HUES6 (cell line): ENCODE data around the gene DNASE1L3.

Experiments
- H3K27ac ChIP-seq: 2 replicates; pipeline ENCODE4 v1.7.0; 2013; ENCODE audit warnings: low read depth, mild to moderate bottlenecking, low read length, inconsistent platforms
- H3K27me3 ChIP-seq: 2 replicates; pipeline ENCODE4 v1.6.1; 2013; ENCODE audit warnings: low read length; ENCODE audit not compliant: control insufficient read depth, insufficient read depth
- H3K36me3 ChIP-seq: 2 replicates; pipeline ENCODE4 v1.6.1; 2013; ENCODE audit warnings: low read length; ENCODE audit not compliant: control insufficient read depth, insufficient read depth
- H3K4me1 ChIP-seq: 2 replicates; pipeline ENCODE4 v1.6.1; 2013; ENCODE audit warnings: low read length; ENCODE audit not compliant: control insufficient read depth, insufficient read depth
- H3K4me3 ChIP-seq: 2 replicates; pipeline ENCODE4 v1.5.1; 2013; ENCODE audit warnings: low read depth, low read length
- H3K9ac ChIP-seq: one replicate; pipeline ENCODE4 v1.6.1; 2013; ENCODE audit warnings: mild to moderate bottlenecking, low read length
- H3K9me3 ChIP-seq: 2 replicates; pipeline ENCODE4 v1.6.1; 2013; ENCODE audit warnings: low read depth, low read length; ENCODE audit not compliant: control insufficient read depth, insufficient read depth

DNASE1L3 gene, protein sequence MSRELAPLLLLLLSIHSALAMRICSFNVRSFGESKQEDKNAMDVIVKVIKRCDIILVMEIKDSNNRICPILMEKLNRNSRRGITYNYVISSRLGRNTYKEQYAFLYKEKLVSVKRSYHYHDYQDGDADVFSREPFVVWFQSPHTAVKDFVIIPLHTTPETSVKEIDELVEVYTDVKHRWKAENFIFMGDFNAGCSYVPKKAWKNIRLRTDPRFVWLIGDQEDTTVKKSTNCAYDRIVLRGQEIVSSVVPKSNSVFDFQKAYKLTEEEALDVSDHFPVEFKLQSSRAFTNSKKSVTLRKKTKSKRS

DNA sequence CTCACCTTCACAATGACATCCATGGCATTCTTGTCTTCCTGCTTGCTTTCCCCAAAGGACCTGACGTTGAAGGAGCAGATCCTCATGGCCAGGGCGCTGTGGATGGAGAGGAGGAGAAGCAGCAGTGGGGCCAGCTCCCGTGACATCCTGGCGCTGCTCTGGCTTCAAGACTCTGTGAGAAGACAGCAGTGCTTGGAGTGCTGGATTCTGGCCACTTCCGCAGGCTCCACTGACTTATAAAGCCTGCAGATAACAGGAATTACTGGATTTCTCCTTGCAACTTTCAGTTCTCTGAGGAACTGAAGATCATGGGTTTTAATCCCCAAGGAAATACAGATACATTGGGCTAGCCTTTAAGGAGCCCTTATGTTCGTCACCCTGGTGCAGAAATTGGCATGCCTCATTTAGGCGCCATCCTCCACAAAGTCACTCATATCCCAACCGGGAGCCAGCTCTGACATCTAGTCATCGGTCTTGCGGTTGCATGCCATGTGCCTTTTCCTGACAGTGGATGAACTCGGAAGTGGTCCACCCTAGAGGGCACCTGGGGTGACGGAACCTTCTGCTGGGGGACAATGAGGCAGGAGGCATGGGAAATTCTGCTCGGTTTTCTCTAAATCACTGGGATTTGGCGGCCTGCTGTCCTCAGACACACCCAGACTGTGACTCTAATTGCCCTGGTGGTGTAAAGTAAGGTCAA lies at the start of gene DNASE1L3:
Gene DNASE1L3, minus strand, starts transcription at position 212 of the 700 bp plus-strand sequence. Its CDS starts 66 bp downstream, at position 146.
- H3K9ac ChIP-seq = no peak within 1 kb of the TSS
- no peak within 1 kb of the TSS for H3K27ac ChIP-seq
- H3K36me3 ChIP-seq = no peaks in the 10 kb centered on the region
- no peaks in the 10 kb centered on the region for H3K9me3 ChIP-seq
- no peaks in the 10 kb centered on the region; the same call in 1 of the 2 replicates for H3K27me3 ChIP-seq
- no peaks in the 10 kb centered on the region for H3K4me1 ChIP-seq
- H3K4me3 ChIP-seq = no peak within 1 kb of the TSS

DNA sequence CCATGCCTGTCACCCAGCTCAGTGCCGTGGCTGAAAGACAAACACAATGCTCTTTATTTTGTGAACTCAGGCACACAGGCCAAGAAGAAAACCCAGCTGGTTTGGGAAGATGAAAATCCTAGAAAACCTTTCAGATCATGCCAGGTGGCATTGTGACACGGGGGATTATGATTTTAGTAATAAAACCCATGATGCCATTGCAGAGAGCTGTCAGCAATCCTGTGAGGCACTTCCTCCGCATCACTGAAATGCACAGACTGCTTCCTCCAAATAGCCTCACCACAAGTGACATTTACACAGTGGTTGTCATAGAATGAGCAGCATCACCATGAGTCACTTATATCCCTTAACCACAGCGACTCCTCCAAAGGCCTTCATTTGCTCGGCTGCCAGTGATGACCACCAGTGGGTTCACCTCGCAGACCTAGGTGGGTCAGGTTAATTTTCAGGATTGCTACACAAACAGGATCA lies 49.5 kb upstream of the DNASE1L3 start:
- no peaks in the 10 kb centered on the region for H3K4me1 ChIP-seq
- no peaks in the 10 kb centered on the region for H3K9me3 ChIP-seq
- H3K9ac ChIP-seq = no peak overlapping the region
- H3K27me3 ChIP-seq = no peaks in the 10 kb centered on the region
- no peak overlapping the region for H3K4me3 ChIP-seq
- no peaks in the 10 kb centered on the region for H3K36me3 ChIP-seq
- no peak overlapping the region for H3K27ac ChIP-seq

DNA sequence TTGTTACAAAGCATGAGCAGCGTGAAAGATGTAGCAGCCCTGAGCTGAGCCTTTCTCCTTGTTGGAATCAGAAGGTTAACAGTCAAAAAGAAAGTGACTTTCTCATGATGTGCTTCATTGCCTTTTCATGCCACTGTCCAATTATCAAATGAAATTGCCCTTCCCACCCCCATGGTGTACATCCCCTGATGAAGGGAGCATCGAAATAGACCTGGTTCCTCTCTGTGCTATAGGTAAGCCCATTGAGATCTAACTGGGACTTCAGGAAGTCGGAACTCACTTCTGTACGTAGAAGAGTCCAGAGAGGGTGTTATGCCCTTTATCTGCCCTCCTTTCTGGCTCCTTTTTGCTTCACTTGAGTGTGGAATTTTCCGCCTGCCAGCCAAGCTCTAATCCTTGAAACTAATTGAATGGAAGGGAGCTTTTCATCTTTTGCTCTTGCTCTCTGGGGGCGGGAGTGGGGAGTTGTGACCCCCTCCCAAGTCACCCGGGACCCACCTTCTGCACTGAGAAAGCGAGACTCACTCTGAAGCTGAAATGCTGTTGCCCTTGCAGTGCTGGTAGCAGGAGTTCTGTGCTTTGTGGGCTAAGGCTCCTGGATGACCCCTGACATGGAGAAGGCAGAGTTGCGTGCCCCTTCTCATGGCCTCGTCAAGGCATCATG lies 47.8 kb upstream of the DNASE1L3 start:
- Histone ChIP-seq H3K4me1 (no peaks in the 10 kb centered on the region), H3K27ac (no peak overlapping the region), H3K9ac (no peak overlapping the region), H3K36me3 (no peaks in the 10 kb centered on the region), H3K27me3 (no peaks in the 10 kb centered on the region), H3K4me3 (no peak overlapping the region), H3K9me3 (no peaks in the 10 kb centered on the region)

GRCh38 chr3:58256511-58256910 lies 45.7 kb upstream of the DNASE1L3 start:
- Histone ChIP-seq H3K27ac (no peak overlapping the region), H3K4me1 (no peaks in the 10 kb centered on the region), H3K4me3 (no peak overlapping the region), H3K27me3 (no peaks in the 10 kb centered on the region), H3K36me3 (no peaks in the 10 kb centered on the region), H3K9me3 (no peaks in the 10 kb centered on the region), H3K9ac (no peak overlapping the region)

DNA sequence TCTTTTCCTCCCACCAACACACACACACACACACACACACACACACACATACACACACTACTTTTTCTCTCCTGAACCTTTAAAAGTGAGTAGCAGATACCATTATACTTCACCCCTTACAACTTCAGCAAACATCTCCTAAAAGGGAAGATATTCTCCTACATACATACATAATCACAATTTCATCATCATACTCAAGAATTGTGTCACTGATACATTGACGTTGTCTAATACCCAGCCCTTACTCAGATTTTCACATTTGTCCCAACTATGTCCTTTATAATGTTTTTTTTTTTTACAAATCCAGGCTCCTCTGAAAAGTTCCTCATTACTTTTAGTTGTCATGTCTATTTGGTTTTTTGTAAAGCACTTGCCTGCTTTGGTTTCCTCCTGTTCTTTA lies 45.3 kb upstream of the DNASE1L3 start:
- no peaks in the 10 kb centered on the region for H3K27me3 ChIP-seq
- H3K9ac ChIP-seq = no peak overlapping the region
- no peaks in the 10 kb centered on the region for H3K4me1 ChIP-seq
- no peak overlapping the region for H3K27ac ChIP-seq
- no peaks in the 10 kb centered on the region for H3K36me3 ChIP-seq
- no peak overlapping the region for H3K4me3 ChIP-seq
- H3K9me3 ChIP-seq = no peaks in the 10 kb centered on the region

DNA sequence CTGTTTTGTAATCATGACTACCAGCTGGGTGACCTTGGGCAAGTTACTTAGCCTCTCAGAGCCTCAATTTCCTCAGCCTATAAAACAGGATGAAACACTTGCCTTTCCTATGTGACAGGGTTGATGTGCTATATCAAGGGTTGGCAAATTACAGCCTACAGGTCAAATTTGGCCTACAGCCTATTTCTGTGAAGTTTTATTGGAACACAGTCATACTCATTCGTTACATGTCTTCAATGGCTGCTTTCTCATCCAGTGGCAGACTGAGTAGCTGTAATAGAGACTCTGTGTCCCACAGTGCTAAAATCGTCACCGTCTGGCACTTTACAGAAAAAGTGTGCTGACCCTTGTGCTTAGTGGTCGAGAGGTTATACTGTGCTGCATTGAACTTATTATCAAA lies 43.4 kb upstream of the DNASE1L3 start:
- Histone ChIP-seq H3K27ac (no peak overlapping the region), H3K4me3 (no peak overlapping the region), H3K27me3 (no peaks in the 10 kb centered on the region), H3K36me3 (no peaks in the 10 kb centered on the region), H3K4me1 (peaks cover 9% of the 10 kb centered on the region), H3K9ac (no peak overlapping the region), H3K9me3 (no peaks in the 10 kb centered on the region)

GRCh38 chr3:58251631-58252035 lies 40.9 kb upstream of the DNASE1L3 start:
- Histone ChIP-seq H3K9me3 (no peaks in the 10 kb centered on the region), H3K36me3 (no peaks in the 10 kb centered on the region), H3K4me1 (peaks cover 10% of the 10 kb centered on the region), H3K27me3 (no peaks in the 10 kb centered on the region), H3K27ac (no peak overlapping the region), H3K9ac (no peak overlapping the region), H3K4me3 (no peak overlapping the region)

GRCh38 chr3:58250093-58250707 lies 39.4 kb upstream of the DNASE1L3 start:
- peaks cover 16% of the 10 kb centered on the region for H3K4me1 ChIP-seq
- H3K27ac ChIP-seq = no peak overlapping the region
- no peaks in the 10 kb centered on the region for H3K27me3 ChIP-seq
- H3K9me3 ChIP-seq = no peaks in the 10 kb centered on the region
- no peak overlapping the region for H3K4me3 ChIP-seq
- peak overlapping the region; percentile 0 for H3K9ac ChIP-seq
- no peaks in the 10 kb centered on the region for H3K36me3 ChIP-seq

DNA sequence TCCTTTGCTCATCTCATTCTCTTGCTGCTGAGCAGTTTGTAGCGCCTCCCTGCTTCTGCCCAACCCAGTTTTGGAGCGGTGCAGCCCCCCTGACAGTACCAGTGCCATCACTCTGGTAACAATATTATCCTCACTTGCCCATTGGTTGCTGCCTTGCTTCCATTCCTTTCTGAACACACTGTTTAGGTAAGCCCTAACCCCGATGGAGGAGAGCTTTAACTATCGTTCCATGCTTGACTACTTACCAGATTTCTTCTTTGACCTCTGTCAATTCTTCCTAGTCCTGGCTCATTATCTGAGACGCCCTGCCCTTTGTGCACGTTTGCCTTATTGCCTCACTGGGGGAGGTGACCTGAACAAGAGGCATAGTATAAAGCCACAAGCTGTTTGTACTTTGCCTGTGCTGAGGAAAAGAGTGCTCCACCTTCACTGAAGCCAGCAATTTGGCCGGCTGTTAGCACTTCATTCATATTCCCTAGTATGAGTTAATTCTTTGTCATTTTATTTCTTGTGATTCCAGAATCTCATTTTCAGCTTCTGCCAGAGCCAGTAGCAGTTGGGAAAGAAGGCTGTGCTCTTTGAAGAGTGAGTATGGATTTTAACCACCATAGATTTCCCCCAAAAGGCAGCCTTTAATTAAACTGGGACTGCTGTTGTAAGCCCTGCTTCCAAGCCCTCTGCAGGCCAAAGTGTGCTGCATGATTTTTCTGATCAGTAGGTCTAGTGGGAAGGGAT lies 38.8 kb upstream of the DNASE1L3 start:
- H3K9ac ChIP-seq = no peak overlapping the region
- no peaks in the 10 kb centered on the region for H3K9me3 ChIP-seq
- H3K4me1 ChIP-seq = peaks cover 16% of the 10 kb centered on the region
- H3K4me3 ChIP-seq = no peak overlapping the region; the same call in 1 of the 2 replicates
- H3K27me3 ChIP-seq = no peaks in the 10 kb centered on the region
- H3K36me3 ChIP-seq = no peaks in the 10 kb centered on the region
- no peak overlapping the region for H3K27ac ChIP-seq

- no peaks in the 10 kb centered on the region for H3K27me3 ChIP-seq
- no peak overlapping the region for H3K9ac ChIP-seq
- H3K36me3 ChIP-seq = no peaks in the 10 kb centered on the region
- H3K4me3 ChIP-seq = no peak overlapping the region
- H3K9me3 ChIP-seq = no peaks in the 10 kb centered on the region
- no peak overlapping the region for H3K27ac ChIP-seq
- peaks cover 16% of the 10 kb centered on the region for H3K4me1 ChIP-seq
Measured at GRCh38 chr3:58246148-58247047, 35.6 kb upstream of the DNASE1L3 start.
